ENCODE data around the gene TACR2. TPM values are rescaled to one million over a fixed set of nuclear protein-coding genes. Genes with fewer than 3 reads are reported as not detected.

The TACR2 gene
- total and polyA plus RNA-seq, 2 of the 13 experiments (the other 11 are each of a cell fraction or from before 2014, with no cell fraction given) = 0.04 TPM; not detected in 1

GRCh38 chr10:69459893-69460575, 43.3 kb upstream of the TACR2 start:
- TF ChIP-seq THAP11 (CRISPR knock-in tag; IDR thresholded peaks at IDR 0.05) = no peak
- TF ChIP-seq ZNF383 (CRISPR knock-in tag; IDR thresholded peaks at IDR 0.05; ENCODE audit: borderline replicate concordance) = no peak
- no peak for TF ChIP-seq ZSCAN20 (CRISPR knock-in tag; IDR thresholded peaks at IDR 0.05; ENCODE audit: borderline replicate concordance)
- TF ChIP-seq, protein P1, sequence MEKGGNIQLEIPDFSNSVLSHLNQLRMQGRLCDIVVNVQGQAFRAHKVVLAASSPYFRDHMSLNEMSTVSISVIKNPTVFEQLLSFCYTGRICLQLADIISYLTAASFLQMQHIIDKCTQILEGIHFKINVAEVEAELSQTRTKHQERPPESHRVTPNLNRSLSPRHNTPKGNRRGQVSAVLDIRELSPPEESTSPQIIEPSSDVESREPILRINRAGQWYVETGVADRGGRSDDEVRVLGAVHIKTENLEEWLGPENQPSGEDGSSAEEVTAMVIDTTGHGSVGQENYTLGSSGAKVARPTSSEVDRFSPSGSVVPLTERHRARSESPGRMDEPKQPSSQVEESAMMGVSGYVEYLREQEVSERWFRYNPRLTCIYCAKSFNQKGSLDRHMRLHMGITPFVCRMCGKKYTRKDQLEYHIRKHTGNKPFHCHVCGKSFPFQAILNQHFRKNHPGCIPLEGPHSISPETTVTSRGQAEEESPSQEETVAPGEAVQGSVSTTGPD (CRISPR knock-in tag; IDR thresholded peaks at IDR 0.05) = no peak
- TF ChIP-seq NFE2L1 (CRISPR knock-in tag; IDR thresholded peaks at IDR 0.05; ENCODE audit: borderline replicate concordance) = no peak
- intact Hi-C loops (cut with micrococcal nuclease; ENCODE audit: unreplicated experiment) = no loop called here

More at GRCh38 chr10:69459893-69460575, 43.3 kb upstream of the TACR2 start:
- H3K27ac ChIP-seq (ENCODE audit: extremely low read length, insufficient read depth, low read length) = no peak overlapping the region
- in situ Hi-C loops (cut with HindIII; ENCODE audit: extremely low pct_ligation_motif_present, low pct_unique_long_range_greater_than_20kb) = no loop called here
- no peak for ATAC-seq
- H3K4me1 ChIP-seq (ENCODE audit: insufficient read depth, low read length) = peaks cover 16% of the 10 kb centered on the region; the same call in 1 of the 2 replicates
- no peaks in the 10 kb centered on the region for H3K79me2 ChIP-seq (ENCODE audit: insufficient read depth, low read length)
- H3K9me3 ChIP-seq (ENCODE audit: low read length) = no peaks in the 10 kb centered on the region
- POLR2A ChIA-PET = no interaction called here
- H3K27me3 ChIP-seq (ENCODE audit: control insufficient read depth in 1 of 2, insufficient read depth in 2 of 2, low read length in 2 of 2) = peaks cover 0 to 1% of the 10 kb centered on the region in 2 experiments; a peak in 1 of 5 replicates
- no peak overlapping the region for H3K4me2 ChIP-seq (ENCODE audit: low read depth, low read length)
- H3K9ac ChIP-seq (ENCODE audit: insufficient read depth, low read depth, low read length) = no peak overlapping the region
- no peak overlapping the region for H2AFZ ChIP-seq (ENCODE audit: low read length)
- no peak for FAIRE-seq
- WGBS (ENCODE audit: low lambda C conversion rate) = 28% methylated on average over 3 of the region's 12 CpGs
- no peaks in the 10 kb centered on the region; a peak in 1 of 5 replicates for H3K36me3 ChIP-seq (replicated peaks in 1 of 2; ENCODE audit: control insufficient read depth in 1 of 2, insufficient read depth in 2 of 2, low read length in 2 of 2)
- H3K4me3 ChIP-seq (replicated peaks in 1 of 3; ENCODE audit: insufficient read depth in 1 of 3, low read depth in 2 of 3, low read length in 3 of 3) = no peak overlapping the region
- CTCF ChIA-PET (ENCODE audit: low intra/inter-chr PET ratio, low total read pairs) = no interaction called here
- H4K20me1 ChIP-seq (ENCODE audit: insufficient read depth, low read length) = no peaks in the 10 kb centered on the region
- no peak for DNase-seq (ENCODE audit: low spot score)
- BruUV-seq (replicated peaks) = no TSS peak

Measured in HepG2 (cell line).